ENCODE measurements around the gene GBX2. TPM values are rescaled to one million over a fixed set of nuclear protein-coding genes. Genes with fewer than 3 reads are reported as not detected.

Gene GBX2
- total and polyA plus RNA-seq, 2 of the 8 experiments (the other 6 are each of a cell fraction or from before 2014, with no cell fraction given), result 0.38 to 0.89 TPM

DNA sequence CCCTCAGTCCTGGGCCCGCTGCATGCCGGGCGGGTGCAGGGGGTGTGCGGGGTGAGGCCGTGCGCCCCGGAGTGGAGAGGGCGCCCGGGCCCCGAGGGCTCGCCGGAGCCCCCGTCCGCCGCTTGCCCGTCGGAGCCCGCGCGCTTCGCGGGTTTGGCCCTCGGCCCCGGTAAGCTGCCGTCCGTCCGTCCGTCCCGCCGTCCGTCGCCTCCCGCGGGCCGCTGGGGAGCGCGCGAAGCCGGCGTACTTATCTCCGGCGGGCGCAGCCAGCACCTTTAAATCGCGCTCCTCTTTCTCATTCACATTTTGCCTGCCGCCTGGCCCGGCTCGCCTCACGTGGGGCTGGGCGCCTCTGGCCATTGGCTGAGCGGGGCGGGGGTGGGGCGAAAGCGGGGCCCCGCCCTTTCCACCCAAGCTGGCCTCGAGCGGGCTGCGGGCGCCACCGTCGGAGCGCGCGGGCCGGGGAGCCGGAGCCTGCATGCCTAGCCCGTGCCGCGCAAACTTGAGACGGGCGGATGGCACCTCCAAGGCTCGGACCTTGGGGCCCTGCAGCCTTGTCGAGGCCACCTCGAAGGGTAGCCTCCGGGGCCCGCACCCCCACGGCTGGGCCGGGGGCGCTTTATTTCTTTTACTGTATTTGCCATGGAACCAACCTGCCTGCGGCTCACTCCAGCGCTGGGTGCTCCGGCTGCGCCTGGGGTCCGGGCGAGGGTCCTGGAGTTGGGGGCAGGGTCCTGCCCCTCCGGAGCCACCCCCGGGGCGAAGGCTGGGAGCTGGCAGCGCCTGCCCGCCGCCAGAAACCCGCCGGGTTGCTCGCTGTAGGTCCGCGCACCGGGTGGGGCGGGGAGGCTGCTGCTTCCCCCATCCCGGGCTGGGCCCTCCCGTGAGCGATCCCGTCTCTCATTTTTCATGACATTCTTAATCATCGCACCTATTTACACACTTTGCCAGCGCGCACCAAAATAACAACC lies at the start of gene GBX2 (continued):
- TF ChIP-seq SIN3A (conservative IDR thresholded peaks at IDR 0.05 in 1 of 2, IDR thresholded peaks at IDR 0.05 in 1 of 2; ENCODE audit: low read depth in 1 of 2, low read length in 2 of 2) (no peak), CBX5 (IDR thresholded peaks at IDR 0.05; ENCODE audit: low read depth, low read length) (no peak), SP2 (IDR thresholded peaks at IDR 0.05; ENCODE audit: low read length) (no peak), RAD21 (IDR thresholded peaks at IDR 0.05 in 1 of 2, conservative IDR thresholded peaks at IDR 0.05 in 1 of 2; ENCODE audit: low read depth in 2 of 2, low read length in 2 of 2) (no peak), NRF1 (IDR thresholded peaks at IDR 0.05; ENCODE audit: low read depth, low read length) (no peak), RBBP5 (IDR thresholded peaks at IDR 0.05; ENCODE audit: borderline replicate concordance, low read depth, low read length) (peak; percentile 54; the same call in 1 of the 2 replicates), RXRA (IDR thresholded peaks at IDR 0.05; ENCODE audit: insufficient read depth, low read depth, low read length) (no peak), TEAD4 (IDR thresholded peaks at IDR 0.05; ENCODE audit: low read depth, low read length) (no peak), CTBP2 (IDR thresholded peaks at IDR 0.05; ENCODE audit: borderline replicate concordance, insufficient read depth, insufficient read length, low read length) (peak; percentile 11), EP300 (IDR thresholded peaks at IDR 0.05; ENCODE audit: borderline replicate concordance in 1 of 2, low read depth in 2 of 2, low read length in 2 of 2) (no peak), GTF2F1 (IDR thresholded peaks at IDR 0.05; ENCODE audit: borderline replicate concordance, low read depth, low read length) (no peak), MAFK (IDR thresholded peaks at IDR 0.05; ENCODE audit: low read depth, low read length) (no peak), BRCA1 (IDR thresholded peaks at IDR 0.05; ENCODE audit: low read depth, low read length) (no peak), FOSL1 (IDR thresholded peaks at IDR 0.05; ENCODE audit: insufficient read depth, low read depth, low read length) (no peak), POU5F1 (IDR thresholded peaks at IDR 0.05; ENCODE audit: low read depth, low read length) (no peak), CHD2 (IDR thresholded peaks at IDR 0.05; ENCODE audit: low read length) (0 out of 2 replicates have a peak, but pooled peaks have one; percentile 8), YY1 (IDR thresholded peaks at IDR 0.05; ENCODE audit: low read depth, low read length) (no peak), TAF1 (IDR thresholded peaks at IDR 0.05; ENCODE audit: low read depth, low read length) (peak; percentile 56; the same call in 1 of the 2 replicates)
- TF ChIP-seq, protein P1, sequence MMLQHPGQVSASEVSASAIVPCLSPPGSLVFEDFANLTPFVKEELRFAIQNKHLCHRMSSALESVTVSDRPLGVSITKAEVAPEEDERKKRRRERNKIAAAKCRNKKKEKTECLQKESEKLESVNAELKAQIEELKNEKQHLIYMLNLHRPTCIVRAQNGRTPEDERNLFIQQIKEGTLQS (IDR thresholded peaks at IDR 0.05; ENCODE audit: insufficient read depth, low read depth, low read length), result peak; percentile 85
- TF ChIP-seq, protein P2, sequence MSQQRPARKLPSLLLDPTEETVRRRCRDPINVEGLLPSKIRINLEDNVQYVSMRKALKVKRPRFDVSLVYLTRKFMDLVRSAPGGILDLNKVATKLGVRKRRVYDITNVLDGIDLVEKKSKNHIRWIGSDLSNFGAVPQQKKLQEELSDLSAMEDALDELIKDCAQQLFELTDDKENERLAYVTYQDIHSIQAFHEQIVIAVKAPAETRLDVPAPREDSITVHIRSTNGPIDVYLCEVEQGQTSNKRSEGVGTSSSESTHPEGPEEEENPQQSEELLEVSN (IDR thresholded peaks at IDR 0.05), result peak; percentile 96

All from H1 (cell line).